ENCODE data around the gene SETD7.

DNA sequence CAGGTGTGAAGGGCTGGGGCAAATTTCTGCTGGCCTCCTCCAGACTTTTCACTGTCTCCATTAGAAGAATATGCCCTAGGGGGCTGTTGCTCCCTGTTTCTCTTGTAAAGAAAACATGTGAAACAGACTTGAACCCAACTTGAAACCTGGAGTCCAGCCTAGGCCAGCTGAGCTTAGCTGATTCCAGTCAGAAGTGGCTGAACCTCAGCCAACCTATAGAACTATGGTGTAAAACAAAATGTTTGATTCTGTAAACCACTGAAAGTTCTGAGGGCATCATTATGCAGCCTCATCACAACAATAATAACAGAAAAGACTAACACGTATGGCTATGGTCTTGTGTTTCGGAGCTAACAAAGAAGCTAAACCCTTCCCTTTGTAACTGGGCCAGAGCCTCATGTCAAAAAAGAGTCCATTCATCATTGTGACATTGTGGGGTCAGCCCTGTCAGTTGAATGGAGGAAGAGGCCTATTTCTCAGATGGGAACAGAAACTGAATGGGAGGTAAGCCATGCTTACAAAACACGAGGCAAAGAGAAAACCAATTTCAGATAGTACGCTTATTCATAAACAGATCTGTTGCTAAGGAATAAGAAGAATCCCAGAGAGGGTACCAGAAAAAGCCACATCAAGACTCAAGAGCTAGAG is 34.1 kb downstream of the SETD7 start:
- TF ChIP-seq EZH2 (IDR thresholded peaks at IDR 0.05) (no peak), POLR2AphosphoS5 (IDR thresholded peaks at IDR 0.05; ENCODE audit: borderline replicate concordance, low read depth, low read length) (no peak)
